GM21723 (cell line): Measurements from ENCODE around the gene TMED10.

Experiments used
- ATAC-seq: cut with Tn5 transposase; IDR thresholded peaks from one replicate; pipeline ENCODE4 v1.9.1; 2021; ENCODE audit warnings: mild to moderate bottlenecking, moderate library complexity; ENCODE audit not compliant: unreplicated experiment

The TMED10 gene

DNA sequence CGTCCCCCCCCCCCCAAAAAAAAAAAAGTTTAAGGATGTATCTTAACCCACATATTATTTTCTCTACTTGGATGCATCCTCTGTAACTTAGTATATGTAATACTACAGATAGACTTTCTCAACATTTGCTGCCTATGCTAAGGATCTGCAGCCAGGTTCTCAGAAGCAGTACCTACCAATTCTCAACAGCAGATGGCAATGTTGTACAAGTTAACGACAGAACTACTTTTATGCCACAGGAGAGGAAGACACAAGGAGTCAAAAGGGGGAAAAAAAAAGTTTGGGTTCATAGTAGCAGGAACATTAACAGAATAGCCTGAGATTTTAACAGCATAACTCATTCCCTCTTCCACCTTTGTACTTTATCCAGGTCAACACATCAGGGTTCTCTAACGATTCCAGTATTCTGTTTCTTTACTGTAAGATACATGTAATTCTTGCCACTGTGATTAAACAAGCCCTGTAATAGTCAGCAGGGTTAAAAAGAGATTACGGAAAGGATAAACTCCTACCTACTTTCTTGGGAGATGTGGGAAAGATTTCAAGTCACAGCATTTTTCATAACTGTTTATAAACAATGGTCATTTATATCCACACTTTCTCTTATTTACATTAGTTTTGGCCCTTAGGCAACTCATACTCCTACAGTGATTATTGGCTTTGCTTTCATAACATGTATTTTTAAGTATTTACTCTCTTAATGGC, 43.9 kb downstream of the TMED10 start:
- no peak for ATAC-seq

DNA sequence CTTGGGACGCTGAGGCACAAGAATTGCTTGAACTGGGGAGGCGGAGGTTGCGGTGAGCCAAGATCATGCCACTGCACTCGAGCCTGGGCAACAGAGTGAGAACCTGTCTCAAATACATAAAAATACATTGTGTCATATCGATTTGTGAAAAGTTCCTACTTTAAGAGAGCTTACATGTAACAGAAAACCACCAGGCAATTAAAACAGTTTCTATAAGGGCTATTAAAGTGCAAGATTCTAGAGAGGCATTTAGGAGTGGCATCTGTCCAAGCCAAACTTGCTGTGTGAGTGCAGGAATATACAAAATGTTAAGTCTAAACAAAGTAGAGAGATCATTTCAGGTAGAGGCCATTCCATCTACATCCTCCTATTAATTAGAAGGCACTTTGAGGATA, 47.8 kb downstream of the TMED10 start:
- no peak for ATAC-seq

DNA sequence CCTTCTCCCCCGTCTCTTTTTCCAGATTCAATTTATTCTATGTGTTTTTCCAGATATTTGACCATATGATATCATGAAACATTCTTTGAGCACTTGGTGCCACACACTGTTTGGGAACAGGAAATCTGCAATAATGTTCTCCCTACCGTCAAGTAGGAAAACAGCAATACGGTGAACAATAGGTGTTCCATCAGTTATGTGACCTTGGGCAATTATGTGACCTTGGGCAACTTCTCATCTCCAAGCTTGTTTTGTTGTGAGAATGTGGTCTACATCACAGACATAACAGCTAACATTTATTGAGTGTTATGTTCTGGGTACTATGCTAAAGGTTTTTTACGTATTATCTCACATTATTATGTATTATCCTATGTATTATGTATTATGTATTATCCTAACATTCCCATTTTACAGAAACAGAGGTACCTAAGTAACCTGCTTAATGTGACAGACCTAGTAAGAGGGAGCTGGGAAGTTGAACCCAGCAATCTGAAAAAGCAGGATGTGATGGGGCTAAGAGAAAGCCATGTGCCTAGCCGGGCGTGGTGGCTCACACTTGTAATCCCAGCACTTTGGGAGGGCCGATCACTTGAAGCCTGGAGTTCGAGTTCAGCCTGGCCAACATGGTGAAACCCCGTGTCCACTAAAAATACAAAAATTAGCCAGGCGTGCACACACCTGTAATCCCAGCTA, 48.4 kb downstream of the TMED10 start:
- ATAC-seq = no peak

DNA sequence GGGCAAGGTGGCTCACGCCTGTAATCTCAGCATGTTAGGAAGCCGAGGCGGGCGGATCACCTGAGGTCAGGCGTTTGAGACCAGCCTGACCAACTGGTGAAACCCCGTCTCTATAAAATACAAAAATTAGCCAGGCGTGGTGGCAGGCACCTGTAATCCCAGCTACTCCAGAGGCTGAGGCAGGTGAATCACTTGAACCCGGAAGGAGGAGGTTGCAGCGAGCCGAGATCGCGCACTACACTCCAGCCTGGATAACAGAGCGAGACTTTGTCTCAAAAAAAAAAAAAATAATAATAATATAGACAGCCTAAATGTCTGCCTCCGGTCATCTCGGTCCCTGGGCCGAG, 49.0 kb downstream of the TMED10 start:
- peak; percentile 15 for ATAC-seq

DNA sequence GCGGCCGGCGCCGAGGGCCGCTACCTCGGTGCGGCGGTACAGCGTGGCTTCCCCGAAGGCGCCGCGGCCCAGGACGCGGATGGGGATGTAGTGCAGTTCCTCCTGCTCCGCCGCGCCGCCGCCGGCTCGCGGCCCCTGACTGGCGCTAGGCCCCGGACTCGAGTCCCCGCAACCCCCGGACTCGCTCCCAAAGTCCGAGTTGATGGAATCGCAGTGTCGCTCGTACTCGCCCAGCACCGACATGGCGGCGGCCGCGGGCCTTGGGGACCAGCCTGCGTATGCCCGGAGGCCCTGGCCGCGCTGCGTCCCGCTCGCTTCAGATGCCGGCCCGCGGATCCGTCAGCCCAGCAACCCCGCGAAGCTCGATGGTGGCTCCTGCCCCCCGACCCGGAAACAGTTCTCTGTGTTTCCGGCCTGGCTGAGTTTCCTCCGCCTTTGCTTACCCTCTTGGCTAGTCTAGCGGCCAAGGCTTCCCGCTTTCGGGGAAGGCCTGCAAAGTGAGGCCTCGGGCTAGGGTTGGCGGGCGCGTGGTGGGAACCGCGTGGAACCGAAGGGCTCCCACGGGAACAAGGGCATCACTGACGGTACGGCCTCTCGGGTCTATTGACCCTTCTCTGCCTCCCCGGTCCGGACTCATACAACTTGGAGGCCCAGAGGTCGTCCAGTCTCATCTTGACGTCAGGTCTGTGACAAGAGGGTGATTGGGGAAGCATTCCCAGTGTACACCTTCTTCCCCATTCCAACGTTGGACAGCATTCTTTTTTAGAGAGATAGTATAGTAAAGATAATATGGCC, 49.5 kb downstream of the TMED10 start, which contains the start of gene NEK9:
Gene NEK9 (minus strand): TSS at position 370 of the 795 bp plus-strand sequence. CDS start 127 bp downstream, at position 243.
- peak; percentile 86 for ATAC-seq

DNA sequence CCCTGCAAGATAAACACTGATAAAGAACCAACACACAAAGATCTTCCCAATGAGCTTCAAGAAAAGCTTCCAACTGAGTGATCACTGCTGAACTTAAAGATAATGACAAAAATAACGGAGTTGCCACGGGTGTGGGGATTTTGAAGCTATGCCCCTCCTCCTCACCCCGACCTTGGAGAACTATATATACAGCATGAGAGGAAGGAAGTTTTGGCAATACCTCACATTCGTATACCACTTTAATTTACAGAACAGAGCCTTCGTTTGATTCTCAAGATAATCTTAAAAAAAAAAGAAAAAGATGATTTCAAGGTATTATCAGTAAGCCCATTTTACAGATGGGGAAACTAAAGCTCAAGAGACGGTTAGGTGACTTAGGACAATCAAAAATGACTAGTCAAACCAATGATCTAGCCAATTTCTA, 50.3 kb downstream of the TMED10 start:
- ATAC-seq = no peak

DNA sequence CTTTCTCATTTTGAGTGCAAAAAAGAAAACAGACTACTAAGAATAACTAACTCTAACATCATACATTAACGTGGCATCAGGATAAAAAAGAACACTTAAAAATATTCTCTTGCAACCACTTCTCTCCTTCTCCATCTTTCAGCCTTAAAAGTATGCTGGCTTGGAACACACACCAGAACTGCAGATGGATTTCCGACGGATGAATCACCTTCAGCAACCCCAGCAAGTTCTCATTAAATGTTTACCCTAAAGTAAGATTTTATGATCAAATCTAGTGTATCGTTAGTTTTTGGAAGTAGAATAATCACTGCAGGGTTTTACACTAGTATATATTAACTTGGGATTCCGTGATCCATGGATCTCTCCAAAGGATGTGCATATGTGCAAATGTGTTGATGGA, 50.8 kb downstream of the TMED10 start:
- ATAC-seq = no peak

DNA sequence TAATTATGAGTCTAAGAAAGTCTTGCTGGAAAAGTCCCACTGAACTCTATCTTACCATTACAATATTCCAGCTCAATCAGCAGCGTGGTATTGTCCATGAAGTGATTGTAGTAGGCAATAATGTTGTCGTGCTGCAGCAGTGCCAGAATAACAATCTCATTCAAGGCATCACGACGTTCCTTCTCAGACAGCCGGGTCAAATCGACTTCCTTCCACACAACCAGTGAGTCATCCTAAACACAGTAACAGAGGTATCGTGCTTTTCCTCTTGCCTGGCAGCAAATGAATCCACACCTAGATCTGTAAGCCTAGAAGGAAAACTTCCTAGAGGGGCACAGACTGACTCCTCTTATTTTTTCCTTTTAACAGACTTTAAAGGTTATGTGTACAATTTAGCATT, 52.4 kb downstream of the TMED10 start:
- ATAC-seq = no peak

DNA sequence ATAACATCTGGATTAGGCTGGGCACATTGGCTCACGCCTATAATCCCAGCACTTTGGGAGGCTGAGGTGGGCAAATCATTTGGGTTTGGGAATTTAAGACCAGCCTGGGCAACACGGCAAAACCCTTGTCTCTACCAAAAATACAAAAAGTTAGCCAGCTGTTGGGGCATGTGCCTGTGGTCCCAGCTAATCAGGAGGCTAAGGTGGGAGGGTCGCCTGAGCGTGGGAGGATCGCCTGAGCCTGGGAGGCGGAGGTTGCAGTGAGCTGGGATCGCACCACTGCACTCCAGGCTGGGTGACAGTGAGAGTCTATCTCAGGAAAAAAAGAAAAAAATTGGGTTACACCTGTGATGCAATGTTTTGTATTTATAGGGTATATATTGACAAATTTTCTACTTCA, 54.9 kb downstream of the TMED10 start:
- ATAC-seq = no peak

DNA sequence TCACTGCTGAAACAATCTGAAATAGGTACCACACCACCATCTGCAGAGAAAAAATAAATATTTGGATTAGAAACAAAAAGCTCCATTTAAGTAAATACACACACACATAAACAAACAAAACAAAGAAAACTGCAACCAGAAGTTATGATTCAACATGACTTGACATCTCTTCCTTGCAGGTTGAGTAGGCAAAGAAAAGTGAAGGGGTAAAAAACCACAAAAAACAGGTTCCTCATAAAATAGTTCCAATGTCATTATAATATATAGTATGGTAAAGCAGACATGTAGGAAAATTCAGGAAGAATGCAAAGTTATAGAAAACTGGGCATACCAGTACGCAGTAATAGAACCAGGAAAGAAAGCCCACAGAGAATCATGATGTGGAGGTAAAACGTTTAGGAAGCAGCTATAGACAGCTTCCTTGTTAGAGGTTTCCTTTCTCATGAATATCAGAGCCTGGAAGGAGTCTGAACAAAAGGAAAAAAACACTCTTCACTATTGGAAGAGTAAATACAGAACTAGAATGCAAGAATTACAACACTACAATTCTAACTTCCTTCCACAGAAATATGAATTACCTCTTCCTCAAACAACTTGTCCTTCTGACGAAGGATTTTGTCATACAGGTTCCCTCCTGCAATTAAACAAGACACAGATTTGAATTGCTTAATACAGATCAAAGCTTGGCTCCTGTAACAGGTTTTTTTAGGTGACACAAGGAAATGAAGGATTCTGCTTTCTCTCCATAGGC, 55.7 kb downstream of the TMED10 start:
- ATAC-seq = no peak

DNA sequence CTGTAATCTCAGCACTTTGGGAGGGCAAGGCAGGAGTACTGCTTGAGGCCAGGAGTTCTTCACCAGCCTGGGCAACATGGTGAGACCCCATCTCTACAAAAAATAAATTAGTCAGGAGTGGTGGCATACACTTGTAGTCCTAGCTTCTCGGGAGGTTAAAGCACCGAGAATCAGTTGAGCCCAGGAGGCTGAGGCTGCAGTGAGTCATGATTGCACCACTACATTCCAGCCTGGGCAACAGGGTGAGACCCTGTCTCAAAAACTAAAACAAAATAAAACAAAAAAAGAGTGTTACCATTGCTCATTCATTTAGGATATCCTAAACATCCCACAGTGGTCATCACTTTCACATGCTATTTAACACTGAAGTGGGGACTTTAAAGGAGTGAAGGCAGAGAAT, 57.4 kb downstream of the TMED10 start:
- no peak for ATAC-seq

DNA sequence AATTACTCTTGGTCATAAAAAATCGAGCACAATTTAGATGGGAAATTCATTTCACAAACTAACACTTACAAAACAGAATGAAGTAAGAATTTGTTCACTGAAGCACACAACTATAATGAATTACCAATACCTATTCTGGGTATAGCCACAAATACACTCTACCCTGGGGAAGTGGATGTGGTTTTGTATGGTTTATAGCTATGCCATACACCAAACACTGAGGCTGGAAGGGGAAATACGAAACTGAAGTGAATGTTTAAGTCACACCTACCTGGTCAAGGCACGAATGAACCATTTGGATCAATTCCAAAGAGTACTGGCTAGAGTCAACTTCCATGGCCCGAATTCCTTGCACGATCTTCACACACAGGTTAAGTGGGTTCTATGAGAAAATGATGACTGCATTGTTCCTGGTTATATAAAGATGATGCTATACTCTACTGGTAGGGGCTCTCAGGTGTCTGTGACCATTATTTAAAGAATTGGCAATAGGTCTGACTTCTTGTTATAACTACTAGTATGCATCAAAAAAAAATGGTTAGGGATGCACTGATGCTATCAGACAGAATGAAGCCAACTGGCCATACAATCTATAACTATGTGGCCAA, 62.4 kb downstream of the TMED10 start:
- no peak for ATAC-seq

DNA sequence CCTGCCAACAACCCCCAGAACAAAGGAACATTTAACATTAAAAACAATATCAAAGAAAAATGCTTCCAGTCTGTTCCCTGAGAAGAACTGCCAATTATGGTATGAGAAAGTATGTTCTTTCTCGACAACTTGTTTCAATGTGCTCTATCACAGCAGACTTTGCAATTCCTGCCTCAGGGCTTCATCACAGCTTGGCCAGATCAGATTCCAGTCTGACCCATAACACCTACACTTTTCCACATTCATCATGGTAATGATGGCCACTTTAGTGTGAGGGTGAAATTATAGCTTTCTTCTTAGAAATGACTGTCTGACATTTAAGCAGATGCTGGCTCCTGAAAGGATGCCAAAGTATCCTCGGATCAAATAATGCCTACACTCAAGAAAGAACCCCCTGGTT, 66.5 kb downstream of the TMED10 start:
- no peak for ATAC-seq

DNA sequence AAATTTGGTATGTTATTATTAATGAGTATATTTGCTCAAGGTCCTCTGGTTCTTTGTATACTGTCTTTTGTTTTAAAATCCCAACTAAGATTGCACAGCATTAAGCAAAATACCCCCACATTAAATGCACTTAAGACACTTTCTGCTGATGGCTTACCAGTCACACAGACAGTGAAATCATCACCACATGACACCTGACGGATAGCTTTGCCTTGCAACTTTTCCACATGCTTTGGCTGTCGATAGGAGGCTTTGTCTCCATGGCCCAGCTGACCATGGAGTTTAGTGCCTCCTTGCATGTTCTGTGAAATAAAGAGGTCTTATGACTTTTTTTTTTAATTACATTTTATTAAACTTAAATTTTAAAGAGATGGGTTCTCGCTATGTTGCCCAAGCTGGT, 69.2 kb downstream of the TMED10 start:
- ATAC-seq = no peak

DNA sequence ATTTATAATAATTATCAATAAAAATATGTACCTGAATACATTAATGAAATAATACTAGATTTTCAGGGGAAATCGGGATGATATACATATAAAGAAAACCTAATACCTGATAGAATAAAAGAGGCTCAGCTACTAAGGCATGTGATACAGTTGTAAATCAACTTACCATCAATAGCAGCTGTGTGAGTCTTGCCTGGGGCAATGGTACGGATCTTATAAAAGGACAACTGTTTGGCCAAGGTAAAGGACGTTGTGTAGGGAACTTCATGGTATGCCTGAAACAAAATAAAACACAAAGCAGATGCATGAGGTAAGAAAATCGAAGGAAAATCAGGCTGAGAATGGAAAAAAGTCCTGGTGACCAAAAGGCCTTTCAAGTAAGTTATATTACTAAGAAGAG, 74.9 kb downstream of the TMED10 start:
- ATAC-seq = no peak

DNA sequence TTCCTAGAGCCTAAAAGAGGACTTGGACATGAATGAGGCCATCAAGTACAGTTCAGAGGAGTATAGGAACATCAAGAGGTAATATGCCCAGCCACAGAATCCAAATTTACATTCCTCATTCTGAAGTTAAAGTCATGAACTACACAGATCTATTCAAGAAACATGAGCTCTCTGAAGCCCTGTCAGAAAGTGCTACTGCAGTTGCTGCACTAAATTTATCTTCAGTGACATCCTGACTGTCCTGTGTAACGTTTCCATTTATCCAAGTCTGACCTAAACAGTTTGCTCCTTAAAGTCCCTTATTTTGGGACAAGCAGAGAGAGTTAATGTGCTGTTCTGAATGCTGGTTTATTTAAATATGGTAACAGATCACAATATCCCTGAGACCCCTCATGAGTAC, 77.7 kb downstream of the TMED10 start:
- ATAC-seq = no peak

DNA sequence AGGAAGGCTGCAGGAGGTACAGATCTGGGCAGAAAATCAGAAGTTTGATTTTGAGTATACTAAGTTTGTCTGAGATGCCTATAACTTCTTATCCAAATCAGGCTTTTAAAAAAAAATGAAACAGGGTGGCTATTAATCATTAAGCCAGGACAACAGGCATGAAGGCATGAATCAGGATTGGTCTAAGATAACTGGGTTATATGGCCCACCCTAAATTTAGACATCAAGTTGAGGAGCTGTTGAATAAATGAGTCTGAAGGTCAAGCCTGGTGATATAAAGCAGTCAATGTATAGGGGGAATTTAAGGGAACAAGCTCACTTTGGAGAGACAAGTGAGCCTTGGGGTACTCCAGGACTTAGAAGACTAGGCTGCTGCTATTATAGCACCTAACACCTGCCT, 78.2 kb downstream of the TMED10 start:
- no peak for ATAC-seq

DNA sequence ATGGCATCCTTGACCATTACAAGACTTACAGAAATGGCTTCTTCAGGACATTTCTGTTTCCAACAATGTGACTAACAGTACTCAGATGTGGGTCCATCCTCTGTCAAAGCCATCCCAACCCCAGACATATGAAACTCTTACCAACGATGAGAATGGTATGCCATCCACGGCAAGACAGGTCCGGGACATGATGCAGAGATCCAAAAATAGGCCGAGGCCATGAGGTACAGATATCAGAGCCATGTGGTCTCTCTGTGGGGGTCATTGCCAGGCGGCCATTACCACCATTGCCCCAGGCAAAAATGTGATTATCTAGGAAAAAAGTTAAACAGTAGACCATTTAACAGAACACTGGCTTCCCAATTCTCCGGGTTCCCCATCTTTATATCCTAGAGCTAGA, 79.5 kb downstream of the TMED10 start:
- ATAC-seq = no peak

DNA sequence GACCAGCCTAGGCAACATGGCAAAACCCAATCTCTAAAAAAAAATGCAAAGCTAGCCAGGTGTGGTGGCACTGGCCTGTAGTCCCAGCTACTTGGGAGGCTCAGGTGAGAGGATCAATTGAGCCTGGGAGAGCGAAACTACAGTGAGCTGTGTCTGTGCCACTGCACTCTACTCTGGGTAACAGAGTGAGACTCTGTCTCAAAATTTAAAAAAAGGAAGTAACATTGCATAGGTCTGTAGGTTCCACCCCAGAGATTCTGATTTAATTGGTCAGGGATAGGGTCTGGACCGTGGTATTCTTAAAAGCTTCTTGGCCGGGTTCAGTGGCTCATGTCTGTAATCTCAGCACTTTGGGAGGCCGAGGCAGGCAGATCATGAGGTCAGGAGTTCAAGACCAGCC, 80.7 kb downstream of the TMED10 start:
- no peak for ATAC-seq

DNA sequence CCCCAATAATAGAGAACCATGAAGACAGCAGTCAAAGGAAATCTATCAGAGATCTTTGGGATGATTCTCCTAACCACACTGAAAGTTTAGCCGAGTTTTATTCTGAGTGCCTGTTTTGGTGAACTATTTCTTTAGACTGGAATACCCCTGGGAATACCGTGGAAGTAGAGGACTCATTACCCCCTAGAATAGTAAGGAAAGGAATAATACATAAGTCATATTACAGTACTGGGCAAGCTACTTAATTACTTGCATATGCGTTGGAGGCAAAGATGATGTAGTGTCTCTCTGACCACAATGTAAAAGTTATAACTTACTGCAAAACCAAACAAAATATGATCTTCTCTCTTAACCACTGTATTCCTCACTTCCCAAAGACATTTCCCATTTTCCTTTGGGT, 81.5 kb downstream of the TMED10 start:
- ATAC-seq = no peak

DNA sequence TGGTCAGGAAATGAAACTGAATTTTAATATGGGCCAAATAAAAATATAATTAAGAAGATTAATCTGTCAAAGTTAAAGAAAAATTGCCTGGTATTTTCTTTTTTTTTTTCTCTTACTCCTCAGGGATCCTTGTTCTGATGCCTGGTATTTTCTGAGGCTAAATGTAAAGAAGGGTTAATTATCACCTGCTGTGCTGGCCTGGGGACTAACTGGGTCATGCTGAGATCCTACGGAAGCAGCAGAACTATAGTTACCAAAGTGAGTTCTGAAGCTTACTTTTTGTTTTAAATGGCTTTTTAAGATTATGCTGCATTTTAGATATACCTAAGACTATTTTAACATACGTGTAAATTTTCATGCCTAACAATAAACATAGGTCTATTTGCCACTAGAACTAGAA, 83.7 kb downstream of the TMED10 start:
- no peak for ATAC-seq
